HUES48 (cell line): ENCODE results near the gene DHX30.
"Not testable (repeated sequence)": the region's sequence is repeated elsewhere in the genome, so short reads cannot be mapped to it uniquely, and the experiment has no call there.

Source experiments
- H3K27ac ChIP-seq: one replicate; pipeline ENCODE4 v1.7.0; 2013; ENCODE audit warnings: low read depth, low read length, inconsistent platforms
- H3K27me3 ChIP-seq: 2 replicates; pipeline ENCODE4 v1.6.1; 2013; ENCODE audit warnings: mild to moderate bottlenecking, low read length; ENCODE audit not compliant: control insufficient read depth, insufficient read depth
- H3K36me3 ChIP-seq: 2 replicates; pipeline ENCODE4 v1.6.1; 2013; ENCODE audit warnings: low read length; ENCODE audit not compliant: control insufficient read depth, insufficient read depth
- H3K4me1 ChIP-seq: 2 replicates; pipeline ENCODE4 v1.6.1; 2013; ENCODE audit warnings: mild to moderate bottlenecking, low read length; ENCODE audit not compliant: control insufficient read depth, insufficient read depth
- H3K4me3 ChIP-seq: 2 replicates; pipeline ENCODE4 v1.5.1; 2013; ENCODE audit warnings: mild to moderate bottlenecking, low read depth, low read length
- H3K9ac ChIP-seq: 2 replicates; pipeline ENCODE4 v1.6.1; 2013; ENCODE audit warnings: mild to moderate bottlenecking, low read depth, low read length, moderate library complexity
- H3K9me3 ChIP-seq: 2 replicates; pipeline ENCODE4 v1.6.1; 2013; ENCODE audit warnings: low read length; ENCODE audit not compliant: control insufficient read depth, insufficient read depth

DHX30 gene

GRCh38 chr3:47802734-47803479 is at the start of gene DHX30:
Gene DHX30 (plus strand): TSS chr3:47803138. CDS start chr3:47810684, 7,546 bp downstream.
- peak within 1 kb of the TSS; percentile 77 for H3K9ac ChIP-seq

GRCh38 chr3:47758261-47759025 is 44.5 kb upstream of the DHX30 start:
- peaks cover 60% of the 10 kb centered on the region for H3K36me3 ChIP-seq
- H3K27ac ChIP-seq, result no peak overlapping the region

More at GRCh38 chr3:47802734-47803479, at the start of gene DHX30:
- Histone ChIP-seq H3K27me3 (no peaks in the 10 kb centered on the region), H3K9me3 (no peaks in the 10 kb centered on the region), H3K27ac (peak within 1 kb of the TSS; percentile 97), H3K4me3 (peak within 1 kb of the TSS; percentile 91), H3K4me1 (peaks cover 4% of the 10 kb centered on the region; the same call in 1 of the 2 replicates), H3K36me3 (peaks cover 22% of the 10 kb centered on the region)

GRCh38 chr3:47760207-47760606 is 42.7 kb upstream of the DHX30 start:
- H3K27ac ChIP-seq, H3K9ac ChIP-seq, H3K4me1 ChIP-seq, H3K9me3 ChIP-seq, H3K27me3 ChIP-seq, H3K4me3 ChIP-seq: not testable (repeated sequence)
- H3K36me3 ChIP-seq, result peaks cover 62% of the 10 kb centered on the region

More at GRCh38 chr3:47758261-47759025, 44.5 kb upstream of the DHX30 start:
- H3K27me3 ChIP-seq, result no peaks in the 10 kb centered on the region
- H3K9me3 ChIP-seq, result no peaks in the 10 kb centered on the region
- no peak overlapping the region for H3K4me3 ChIP-seq
- no peaks in the 10 kb centered on the region for H3K4me1 ChIP-seq
- no peak overlapping the region for H3K9ac ChIP-seq

- Histone ChIP-seq H3K4me3 (no peak overlapping the region), H3K9me3 (no peaks in the 10 kb centered on the region), H3K36me3 (peaks cover 69% of the 10 kb centered on the region), H3K9ac (no peak overlapping the region), H3K27me3 (no peaks in the 10 kb centered on the region), H3K4me1 (no peaks in the 10 kb centered on the region), H3K27ac (no peak overlapping the region)
Measured at GRCh38 chr3:47761046-47761445, 41.9 kb upstream of the DHX30 start.

- Histone ChIP-seq H3K4me3 (no peak overlapping the region), H3K36me3 (peaks cover 68% of the 10 kb centered on the region), H3K9me3 (no peaks in the 10 kb centered on the region), H3K27ac (no peak overlapping the region), H3K9ac (no peak overlapping the region), H3K27me3 (no peaks in the 10 kb centered on the region), H3K4me1 (no peaks in the 10 kb centered on the region)
Measured at GRCh38 chr3:47762233-47762632, 40.7 kb upstream of the DHX30 start.

- Histone ChIP-seq H3K27me3 (no peaks in the 10 kb centered on the region), H3K4me3 (no peak overlapping the region), H3K9ac (no peak overlapping the region), H3K27ac (no peak overlapping the region), H3K4me1 (no peaks in the 10 kb centered on the region), H3K9me3 (no peaks in the 10 kb centered on the region), H3K36me3 (peaks cover 78% of the 10 kb centered on the region)
Measured at GRCh38 chr3:47766186-47766585, 36.8 kb upstream of the DHX30 start.

GRCh38 chr3:47772047-47772446 is 30.9 kb upstream of the DHX30 start:
- H3K36me3 ChIP-seq, result peaks cover 61% of the 10 kb centered on the region

GRCh38 chr3:47772788-47773187 is 30.1 kb upstream of the DHX30 start:
- no peak overlapping the region for H3K9ac ChIP-seq
- H3K9me3 ChIP-seq, result no peaks in the 10 kb centered on the region
- peaks cover 59% of the 10 kb centered on the region for H3K36me3 ChIP-seq
- H3K4me1 ChIP-seq, result no peaks in the 10 kb centered on the region
- H3K4me3 ChIP-seq, result no peak overlapping the region
- no peaks in the 10 kb centered on the region for H3K27me3 ChIP-seq
- H3K27ac ChIP-seq, result no peak overlapping the region

More at GRCh38 chr3:47772047-47772446, 30.9 kb upstream of the DHX30 start:
- H3K27ac ChIP-seq, result no peak overlapping the region
- H3K9ac ChIP-seq, result no peak overlapping the region
- no peaks in the 10 kb centered on the region for H3K27me3 ChIP-seq
- H3K4me1 ChIP-seq, result no peaks in the 10 kb centered on the region
- no peak overlapping the region for H3K4me3 ChIP-seq
- no peaks in the 10 kb centered on the region for H3K9me3 ChIP-seq

- H3K27ac ChIP-seq, result no peak overlapping the region
- H3K36me3 ChIP-seq, result peaks cover 21% of the 10 kb centered on the region; the same call in 1 of the 2 replicates
- H3K4me1 ChIP-seq, result 0 out of 2 replicates have a peak, but pooled peaks cover 7% of the 10 kb centered on the region
- no peaks in the 10 kb centered on the region for H3K27me3 ChIP-seq
- H3K4me3 ChIP-seq, result 0 out of 2 replicates have a peak overlapping the region, but pooled peaks have one; percentile 98
- no peaks in the 10 kb centered on the region for H3K9me3 ChIP-seq
- H3K9ac ChIP-seq, result no peak overlapping the region
Measured at GRCh38 chr3:47778746-47779145, 24.2 kb upstream of the DHX30 start.

- Histone ChIP-seq H3K4me1 (0 out of 2 replicates have a peak, but pooled peaks cover 7% of the 10 kb centered on the region), H3K9ac (peak overlapping the region; percentile 99), H3K27me3 (no peaks in the 10 kb centered on the region), H3K9me3 (no peaks in the 10 kb centered on the region), H3K36me3 (peaks cover 21% of the 10 kb centered on the region; the same call in 1 of the 2 replicates), H3K27ac (peak overlapping the region; percentile 100), H3K4me3 (peak overlapping the region; percentile 98)
Measured at GRCh38 chr3:47780741-47781684, 21.9 kb upstream of the DHX30 start.
